Measurements from ENCODE around the gene MAP3K2.

The MAP3K2 gene

GRCh38 chr2:127255146-127255545, 132.6 kb downstream of the MAP3K2 start:
- no peak overlapping the region for H3K27ac ChIP-seq
- TF ChIP-seq ZFX (IDR thresholded peaks at IDR 0.05) (no peak), CTCF (conservative IDR thresholded peaks at IDR 0.05) (no peak)

- no peak overlapping the region for H3K27ac ChIP-seq
- TF ChIP-seq CTCF (conservative IDR thresholded peaks at IDR 0.05) (no peak), ZFX (IDR thresholded peaks at IDR 0.05) (no peak)
These were observed 133.3 kb downstream of the MAP3K2 start for GRCh38 chr2:127254386-127254981.
